HepG2 (cell line): ENCODE results near the gene ZNF48. TPM values are rescaled to one million over a fixed set of nuclear protein-coding genes. Genes with fewer than 3 reads are reported as not detected.

ENCODE experiments used
- ARNTL ChIP-seq: sonication (generic); formaldehyde crosslinking; IDR thresholded peaks from 2 replicates; pipeline ENCODE4 v1.4.0; 2020; ENCODE audit warnings: mild to moderate bottlenecking, missing genetic modification reagents
- CBX1 ChIP-seq: IDR thresholded peaks from one replicate; pipeline ENCODE4 v1.6.1; 2016; ENCODE audit warnings: antibody characterized with exemption, low read depth
- CCDC6 ChIP-seq: sonication (generic); formaldehyde crosslinking; IDR thresholded peaks from 2 replicates; pipeline ENCODE4 v1.8.1; 2022; ENCODE audit warnings: mild to moderate bottlenecking, missing genetic modification reagents, moderate library complexity
- EP300 ChIP-seq, 3 experiments: sonication (generic) in 1 of 3; formaldehyde crosslinking in 1 of 3; IDR thresholded peaks; 2 replicates each; pipeline versions ENCODE4 v1.5.1 to v1.6.1; 2011 to 2020; ENCODE audit warnings: low read depth in 2 of 3, low read length in 2 of 3, borderline replicate concordance in 1 of 3, improper control_type of control experiment in 1 of 3, mild to moderate bottlenecking in 1 of 3, missing genetic modification reagents in 1 of 3, moderate library complexity in 1 of 3
- FIP1L1 ChIP-seq: fragments of 200-400 bp; formaldehyde crosslinking; IDR thresholded peaks from 2 replicates; pipeline ENCODE4 v1.6.1; 2018; ENCODE audit warnings: low read depth, mild to moderate bottlenecking, low read length, moderate library complexity, borderline replicate concordance; ENCODE audit not compliant: insufficient read depth
- FOXK2 ChIP-seq: fragments of 450-650 bp; IDR thresholded peaks from 2 replicates; pipeline ENCODE4 v1.6.1; 2016
- HDAC6 ChIP-seq: fragments of 200-600 bp; sonication (generic); IDR thresholded peaks from 2 replicates; pipeline ENCODE4 v1.7.0; 2017; ENCODE audit warnings: mild to moderate bottlenecking, antibody characterized with exemption, low read length, low read depth
- IRX3 ChIP-seq: sonication (generic); formaldehyde crosslinking; IDR thresholded peaks from 2 replicates; pipeline ENCODE4 v1.8.1; 2023; ENCODE audit warnings: mild to moderate bottlenecking, low read depth, missing genetic modification reagents, borderline replicate concordance
- MTF1 ChIP-seq: sonication (generic); formaldehyde crosslinking; IDR thresholded peaks from 2 replicates; pipeline ENCODE4 v1.5.0; 2020; ENCODE audit warnings: missing genetic modification reagents
- NFE2L2 ChIP-seq: fragments of 150-350 bp; IDR thresholded peaks from 2 replicates; pipeline ENCODE4 v1.6.1; 2014; ENCODE audit warnings: low read length
- NFIB ChIP-seq: sonication (generic); formaldehyde crosslinking; IDR thresholded peaks from 2 replicates; pipeline ENCODE4 v1.9.0; 2021; ENCODE audit warnings: missing genetic modification reagents, mild to moderate bottlenecking, borderline replicate concordance
- RBM22 ChIP-seq: fragments of 200-400 bp; formaldehyde crosslinking; optimal IDR thresholded peaks from 2 replicates; pipeline ENCODE3; 2017; ENCODE audit warnings: mild to moderate bottlenecking, low read length, moderate library complexity
- SMC3 ChIP-seq: IDR thresholded peaks from 2 replicates; pipeline ENCODE4 v1.6.1; 2011; ENCODE audit warnings: low read length, improper control_type of control experiment
- TBX3 ChIP-seq: fragments of 450-650 bp; IDR thresholded peaks from 2 replicates; pipeline ENCODE4 v1.6.1; 2017; ENCODE audit warnings: antibody characterized with exemption, mild to moderate bottlenecking, inconsistent platforms, borderline replicate concordance
- XBP1 ChIP-seq: sonication (generic); formaldehyde crosslinking; IDR thresholded peaks from 2 replicates; pipeline ENCODE4 v1.5.0; 2020; ENCODE audit warnings: missing genetic modification reagents
- ZBTB1 ChIP-seq: sonication (generic); formaldehyde crosslinking; IDR thresholded peaks from 2 replicates; pipeline ENCODE4 v1.4.0; 2020; ENCODE audit warnings: missing genetic modification reagents, borderline replicate concordance
- ZBTB38 ChIP-seq: sonication (generic); formaldehyde crosslinking; IDR thresholded peaks from 2 replicates; pipeline ENCODE4 v1.5.1; 2020; ENCODE audit warnings: mild to moderate bottlenecking, missing genetic modification reagents
- ZC3H4 ChIP-seq: sonication (generic); formaldehyde crosslinking; IDR thresholded peaks from 2 replicates; pipeline ENCODE4 v1.4.0; 2020; ENCODE audit warnings: missing genetic modification reagents, borderline replicate concordance
- ZFP41 ChIP-seq: sonication (generic); formaldehyde crosslinking; IDR thresholded peaks from 2 replicates; pipeline ENCODE4 v1.4.0; 2020; ENCODE audit warnings: mild to moderate bottlenecking, missing genetic modification reagents, borderline replicate concordance
- ZNF224 ChIP-seq: sonication (generic); formaldehyde crosslinking; IDR thresholded peaks from 2 replicates; pipeline ENCODE4 v1.5.0; 2020; ENCODE audit warnings: mild to moderate bottlenecking, missing genetic modification reagents
- ZNF263 ChIP-seq: sonication (generic); formaldehyde crosslinking; IDR thresholded peaks from 2 replicates; pipeline ENCODE4 v1.4.0; 2020; ENCODE audit warnings: missing genetic modification reagents
- polyA plus RNA-seq, 8 experiments: library from polyadenylated mRNA; depleted of rRNA in 3 of 8; stranded (reverse) in 7 of 8; unstranded in 1 of 8; fragments of >200 nt; fragmentation: Illumina TruSeq in 4 of 8; extraction: Trizol in 4 of 8; gene quantifications; 2 replicates each; pipeline versions ENCODE4 v1.2.1 to v1.2.3, GENCODE V29; 2011 to 2016; ENCODE audit warnings: low read depth in 4 of 8, missing spikeins in 1 of 8, mixed read lengths in 1 of 8; ENCODE audit not compliant: insufficient read depth in 1 of 8
- total RNA-seq, 5 experiments: library from RNA; depleted of rRNA; stranded (reverse); fragments of >200 nt; fragmentation: Illumina TruSeq; extraction: Trizol; gene quantifications; 2 replicates each; pipeline ENCODE4 v1.2.3, GENCODE V29; 2016; ENCODE audit warnings: low read depth in 1 of 5
- TF ChIP-seq, protein P1 (sequence below): sonication (generic); formaldehyde crosslinking; IDR thresholded peaks from 2 replicates; pipeline ENCODE4 v1.4.0; 2020; ENCODE audit warnings: missing genetic modification reagents
- TF ChIP-seq, protein P2 (sequence below): sonication (generic); formaldehyde crosslinking; IDR thresholded peaks from 2 replicates; pipeline ENCODE4 v1.4.0; 2020; ENCODE audit warnings: low read depth, mild to moderate bottlenecking, missing genetic modification reagents
- TF ChIP-seq, protein P3 (sequence below): sonication (generic); formaldehyde crosslinking; IDR thresholded peaks from 2 replicates; pipeline ENCODE4 v1.8.0; 2022; ENCODE audit warnings: mild to moderate bottlenecking, missing genetic modification reagents, moderate library complexity

The ZNF48 gene
- total and polyA plus RNA-seq, 2 of the 13 experiments (the other 11 are each of a cell fraction or from before 2014, with no cell fraction given) = 9.9 to 12.3 TPM

DNA sequence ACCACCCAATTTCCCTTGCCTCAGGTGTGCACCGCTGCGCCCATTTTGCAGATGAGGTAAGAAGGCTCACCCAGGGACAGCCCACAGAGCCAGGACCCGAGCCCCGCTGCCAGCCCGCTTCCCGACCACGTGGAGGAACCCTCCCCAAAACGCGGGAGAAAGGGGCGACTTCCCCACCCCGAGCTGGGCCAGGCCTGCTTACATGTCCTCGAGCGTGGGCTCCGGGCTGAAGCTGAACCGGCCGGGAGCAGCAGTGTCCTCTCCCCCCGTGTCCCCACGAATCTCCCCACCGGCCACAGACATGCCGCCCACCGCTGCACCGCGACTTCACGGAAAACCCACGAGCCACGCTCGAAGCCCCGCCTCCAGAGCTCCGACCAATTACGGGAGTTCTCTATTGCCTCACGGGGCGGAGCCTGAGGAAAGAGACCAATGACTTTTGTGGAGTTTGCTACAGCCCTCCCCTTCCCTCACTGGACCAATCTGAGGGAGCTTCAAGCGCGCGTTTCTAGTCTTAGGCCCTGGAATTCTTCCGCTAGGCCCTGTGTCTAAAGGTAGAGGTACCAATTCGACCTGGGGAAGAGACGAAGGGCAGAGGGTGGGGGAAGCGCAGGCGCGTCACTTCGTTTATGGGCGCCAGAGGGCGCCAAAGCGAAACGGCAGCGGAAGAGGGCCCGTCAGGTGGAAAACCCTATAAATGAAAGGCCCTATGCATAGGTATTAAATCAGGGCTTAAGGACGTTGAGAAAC lies 34.6 kb downstream of the ZNF48 start, which contains the start of gene DCTPP1 (continued):
- no peak for TF ChIP-seq FIP1L1
- TF ChIP-seq CCDC6 (CRISPR knock-in tag) = peak; percentile 84
- TF ChIP-seq, protein P1, sequence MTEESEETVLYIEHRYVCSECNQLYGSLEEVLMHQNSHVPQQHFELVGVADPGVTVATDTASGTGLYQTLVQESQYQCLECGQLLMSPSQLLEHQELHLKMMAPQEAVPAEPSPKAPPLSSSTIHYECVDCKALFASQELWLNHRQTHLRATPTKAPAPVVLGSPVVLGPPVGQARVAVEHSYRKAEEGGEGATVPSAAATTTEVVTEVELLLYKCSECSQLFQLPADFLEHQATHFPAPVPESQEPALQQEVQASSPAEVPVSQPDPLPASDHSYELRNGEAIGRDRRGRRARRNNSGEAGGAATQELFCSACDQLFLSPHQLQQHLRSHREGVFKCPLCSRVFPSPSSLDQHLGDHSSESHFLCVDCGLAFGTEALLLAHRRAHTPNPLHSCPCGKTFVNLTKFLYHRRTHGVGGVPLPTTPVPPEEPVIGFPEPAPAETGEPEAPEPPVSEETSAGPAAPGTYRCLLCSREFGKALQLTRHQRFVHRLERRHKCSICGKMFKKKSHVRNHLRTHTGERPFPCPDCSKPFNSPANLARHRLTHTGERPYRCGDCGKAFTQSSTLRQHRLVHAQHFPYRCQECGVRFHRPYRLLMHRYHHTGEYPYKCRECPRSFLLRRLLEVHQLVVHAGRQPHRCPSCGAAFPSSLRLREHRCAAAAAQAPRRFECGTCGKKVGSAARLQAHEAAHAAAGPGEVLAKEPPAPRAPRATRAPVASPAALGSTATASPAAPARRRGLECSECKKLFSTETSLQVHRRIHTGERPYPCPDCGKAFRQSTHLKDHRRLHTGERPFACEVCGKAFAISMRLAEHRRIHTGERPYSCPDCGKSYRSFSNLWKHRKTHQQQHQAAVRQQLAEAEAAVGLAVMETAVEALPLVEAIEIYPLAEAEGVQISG (CRISPR knock-in tag) = peak; percentile 95
- TF ChIP-seq, protein P2, sequence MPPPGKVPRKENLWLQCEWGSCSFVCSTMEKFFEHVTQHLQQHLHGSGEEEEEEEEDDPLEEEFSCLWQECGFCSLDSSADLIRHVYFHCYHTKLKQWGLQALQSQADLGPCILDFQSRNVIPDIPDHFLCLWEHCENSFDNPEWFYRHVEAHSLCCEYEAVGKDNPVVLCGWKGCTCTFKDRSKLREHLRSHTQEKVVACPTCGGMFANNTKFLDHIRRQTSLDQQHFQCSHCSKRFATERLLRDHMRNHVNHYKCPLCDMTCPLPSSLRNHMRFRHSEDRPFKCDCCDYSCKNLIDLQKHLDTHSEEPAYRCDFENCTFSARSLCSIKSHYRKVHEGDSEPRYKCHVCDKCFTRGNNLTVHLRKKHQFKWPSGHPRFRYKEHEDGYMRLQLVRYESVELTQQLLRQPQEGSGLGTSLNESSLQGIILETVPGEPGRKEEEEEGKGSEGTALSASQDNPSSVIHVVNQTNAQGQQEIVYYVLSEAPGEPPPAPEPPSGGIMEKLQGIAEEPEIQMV = 0 out of 2 replicates have a peak, but pooled peaks have one; percentile 21
- no peak for TF ChIP-seq NFE2L2
- TF ChIP-seq MTF1 = no peak
- TF ChIP-seq ZFP41 (CRISPR knock-in tag) = no peak
- TF ChIP-seq ARNTL = peak; percentile 37; the same call in 1 of the 2 replicates
- peak; percentile 41; the same call in 1 of the 2 replicates for TF ChIP-seq ZNF224 (CRISPR knock-in tag)
- TF ChIP-seq EP300 (IDR thresholded peaks at IDR 0.05; ENCODE audit: low read depth in 2 of 2, low read length in 2 of 2) = peak in 1 of 2 experiments; percentile 42; a peak in 2 of 4 replicates
- TF ChIP-seq EP300 (CRISPR knock-in tag; IDR thresholded peaks at IDR 0.05; ENCODE audit: borderline replicate concordance) = no peak; the same call in 1 of the 2 replicates
- peak; percentile 71; the same call in 1 of the 2 replicates for TF ChIP-seq FOXK2
- TF ChIP-seq ZBTB1 (CRISPR knock-in tag) = no peak
- no peak for TF ChIP-seq TBX3
- 0 out of 2 replicates have a peak, but pooled peaks have one; percentile 17 for TF ChIP-seq ZBTB38 (CRISPR knock-in tag)
- no peak for TF ChIP-seq HDAC6
- TF ChIP-seq, protein P3, sequence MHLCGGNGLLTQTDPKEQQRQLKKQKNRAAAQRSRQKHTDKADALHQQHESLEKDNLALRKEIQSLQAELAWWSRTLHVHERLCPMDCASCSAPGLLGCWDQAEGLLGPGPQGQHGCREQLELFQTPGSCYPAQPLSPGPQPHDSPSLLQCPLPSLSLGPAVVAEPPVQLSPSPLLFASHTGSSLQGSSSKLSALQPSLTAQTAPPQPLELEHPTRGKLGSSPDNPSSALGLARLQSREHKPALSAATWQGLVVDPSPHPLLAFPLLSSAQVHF (CRISPR knock-in tag) = peak; percentile 87
- peak; percentile 37; the same call in 1 of the 2 replicates for TF ChIP-seq ZNF263
- TF ChIP-seq SMC3 = peak; percentile 91
- no peak for TF ChIP-seq RBM22
- peak; percentile 88 for TF ChIP-seq IRX3 (CRISPR knock-in tag)
- no peak for TF ChIP-seq ZC3H4 (CRISPR knock-in tag)
- no peak; the same call in 1 of the 2 replicates for TF ChIP-seq NFIB (CRISPR knock-in tag)
- TF ChIP-seq CBX1 = peak; percentile 63
- 0 out of 2 replicates have a peak, but pooled peaks have one; percentile 35 for TF ChIP-seq XBP1 (CRISPR knock-in tag)
